BE2C (cell line): Measurements from ENCODE around the gene AGO1.
"Not testable (repeated sequence)": the region's sequence is repeated elsewhere in the genome, so short reads cannot be mapped to it uniquely, and the experiment has no call there.

Source experiments
- DNase-seq: peaks from one replicate; pipeline ENCODE4 v3.0.0-alpha.2; 2020
- H3K27me3 ChIP-seq: fragments of 250-450 bp; sonication (Bioruptor Pico); 2 replicates; pipeline ENCODE4 v1.5.1; 2020; ENCODE audit warnings: mild to moderate bottlenecking
- H3K36me3 ChIP-seq: fragments of 250-450 bp; sonication (Bioruptor Pico); 2 replicates; pipeline ENCODE4 v1.5.1; 2020; ENCODE audit warnings: mild to moderate bottlenecking
- H3K4me1 ChIP-seq: fragments of 250-450 bp; sonication (Bioruptor Pico); 2 replicates; pipeline ENCODE4 v1.5.1; 2020
- H3K4me3 ChIP-seq: 2 replicates; pipeline ENCODE4 v1.5.1; 2011; ENCODE audit warnings: low read depth, low read length
- H3K9me3 ChIP-seq: fragments of 250-450 bp; sonication (Bioruptor Pico); 2 replicates; pipeline ENCODE4 v1.5.1; 2020
- CTCF ChIP-seq: IDR thresholded peaks from 2 replicates; pipeline ENCODE4 v1.5.1; 2012; ENCODE audit warnings: mild to moderate bottlenecking, low read depth, low read length

AGO1 gene

GRCh38 chr1:35962952-35963351 is 79.9 kb downstream of the AGO1 start:
- H3K27me3 ChIP-seq = no peaks in the 10 kb centered on the region
- TF ChIP-seq CTCF = no peak
- H3K9me3 ChIP-seq = no peaks in the 10 kb centered on the region
- no peaks in the 10 kb centered on the region for H3K4me1 ChIP-seq
- DNase-seq = no peak
- no peak overlapping the region for H3K4me3 ChIP-seq
- H3K36me3 ChIP-seq = no peaks in the 10 kb centered on the region

GRCh38 chr1:35964277-35964676 is 81.3 kb downstream of the AGO1 start:
- H3K9me3 ChIP-seq, H3K27me3 ChIP-seq, H3K4me3 ChIP-seq, H3K4me1 ChIP-seq, H3K36me3 ChIP-seq, DNase-seq: not testable (repeated sequence)

GRCh38 chr1:35968396-35968795 is 85.4 kb downstream of the AGO1 start:
- Histone ChIP-seq H3K4me3 (no peak overlapping the region), H3K4me1 (no peaks in the 10 kb centered on the region), H3K9me3 (no peaks in the 10 kb centered on the region), H3K27me3 (no peaks in the 10 kb centered on the region), H3K36me3 (no peaks in the 10 kb centered on the region)
- no peak for DNase-seq
- TF ChIP-seq CTCF = no peak

- no peaks in the 10 kb centered on the region for H3K36me3 ChIP-seq
- TF ChIP-seq CTCF = no peak
- H3K4me1 ChIP-seq = no peaks in the 10 kb centered on the region
- no peaks in the 10 kb centered on the region for H3K27me3 ChIP-seq
- H3K4me3 ChIP-seq = no peak overlapping the region
- H3K9me3 ChIP-seq = no peaks in the 10 kb centered on the region
- DNase-seq = no peak
Measured at GRCh38 chr1:35971601-35972000, 88.6 kb downstream of the AGO1 start.

- not testable (repeated sequence) for H3K9me3 ChIP-seq, H3K4me3 ChIP-seq, H3K4me1 ChIP-seq, H3K36me3 ChIP-seq, H3K27me3 ChIP-seq, DNase-seq
Measured at GRCh38 chr1:35972631-35973030, 89.6 kb downstream of the AGO1 start.

GRCh38 chr1:35980090-35980489 is 97.1 kb downstream of the AGO1 start:
- Histone ChIP-seq H3K4me3 (no peak overlapping the region), H3K36me3 (no peaks in the 10 kb centered on the region), H3K9me3 (no peaks in the 10 kb centered on the region), H3K27me3 (no peaks in the 10 kb centered on the region), H3K4me1 (no peaks in the 10 kb centered on the region)
- no peak for TF ChIP-seq CTCF
- no peak for DNase-seq
